Body of pancreas (tissue), 4 donors: ENCODE results near the gene AGO3.

Experiments used
- CTCF ChIP-seq, 7 experiments: fragments of 450-650 bp in 4 of 7; fragments of 200-600 bp in 3 of 7; sonication (generic) in 3 of 7; IDR thresholded peaks; one replicate each; pipeline ENCODE4 v1.5.1; 2016 to 2019; ENCODE audit warnings: antibody characterized with exemption in 7 of 7
- POLR2A ChIP-seq, 3 donors: fragments of 450-650 bp; IDR thresholded peaks; one replicate each; pipeline ENCODE4 v1.6.1; 2016; ENCODE audit warnings: antibody characterized with exemption in 3 of 3, mild to moderate bottlenecking in 2 of 3

DNA sequence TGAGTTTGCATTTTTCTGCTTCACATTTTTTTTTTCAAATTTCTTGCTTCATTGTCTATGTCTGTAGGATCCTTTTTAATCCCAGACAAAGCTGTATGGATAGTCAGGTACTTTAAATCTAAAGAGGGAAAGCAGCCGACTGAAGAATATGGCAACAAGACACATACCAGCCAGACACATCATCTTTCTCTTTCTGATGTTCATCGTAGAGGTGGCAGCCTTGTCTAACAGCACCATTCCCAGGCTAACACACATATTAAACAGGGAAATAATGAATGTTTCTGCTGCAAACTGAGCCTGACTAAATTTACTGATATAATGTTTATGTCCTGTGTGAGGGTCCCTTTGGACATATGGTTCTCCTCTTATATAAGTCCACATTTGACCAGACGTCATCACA is 149.3 kb downstream of the AGO3 start:
- TF ChIP-seq POLR2A (IDR thresholded peaks at IDR 0.05), result no peak
- TF ChIP-seq CTCF (IDR thresholded peaks at IDR 0.05), result no peak
